Mesothelial cell of epicardium (in vitro differentiated cells): ENCODE data around the gene FLNB. TPM values are rescaled to one million over a fixed set of nuclear protein-coding genes. Genes with fewer than 3 reads are reported as not detected.

Source experiments
- DNase-seq, 2 experiments: peaks; one replicate each; pipeline ENCODE4 v3.0.0; 2021; ENCODE audit warnings: low spot score in 2 of 2; ENCODE audit not compliant: unreplicated experiment in 2 of 2
- H3K27ac Mint-ChIP-seq: 2 replicates; pipeline ENCODE4 v1.8.0; 2021; ENCODE audit warnings: mixed read lengths
- H3K27me3 Mint-ChIP-seq: 2 replicates; pipeline ENCODE4 v1.8.0; 2021; ENCODE audit warnings: low read depth, mixed read lengths
- H3K36me3 Mint-ChIP-seq: 2 replicates; pipeline ENCODE4 v1.8.0; 2021; ENCODE audit warnings: mixed read lengths
- H3K4me1 Mint-ChIP-seq: 2 replicates; pipeline ENCODE4 v1.8.0; 2021; ENCODE audit warnings: mixed read lengths
- H3K4me3 Mint-ChIP-seq: 2 replicates; pipeline ENCODE4 v1.8.0; 2021; ENCODE audit warnings: mild to moderate bottlenecking, moderate library complexity, mixed read lengths
- H3K9me3 Mint-ChIP-seq: 2 replicates; pipeline ENCODE4 v1.8.0; 2021; ENCODE audit warnings: mixed read lengths
- CTCF ChIP-seq: fragments of 200-600 bp; sonication (generic); IDR thresholded peaks from one replicate; pipeline ENCODE4 v1.5.0; 2021; ENCODE audit warnings: antibody characterized with exemption; ENCODE audit not compliant: unreplicated experiment
- total RNA-seq: library from RNA; stranded (reverse); gene quantifications from 3 replicates; pipeline ENCODE4 v1.2.1, GENCODE V29; 2021

The FLNB gene
- total RNA-seq, 1 donor from 2014 or later, result 190 TPM

GRCh38 chr3:58084788-58085543, 76.7 kb downstream of the FLNB start:
- DNase-seq, result no peak
- Mint-ChIP-seq H3K4me1 (peaks cover 8% of the 10 kb centered on the region), H3K36me3 (peaks cover 32% of the 10 kb centered on the region), H3K4me3 (no peak overlapping the region), H3K27ac (no peak overlapping the region), H3K27me3 (no peaks in the 10 kb centered on the region), H3K9me3 (no peaks in the 10 kb centered on the region)
- TF ChIP-seq CTCF, result no peak

GRCh38 chr3:58085616-58086015, 77.4 kb downstream of the FLNB start:
- DNase-seq, result no peak
- peaks cover 33% of the 10 kb centered on the region for H3K36me3 Mint-ChIP-seq
- no peaks in the 10 kb centered on the region for H3K9me3 Mint-ChIP-seq
- no peaks in the 10 kb centered on the region for H3K27me3 Mint-ChIP-seq
- H3K27ac Mint-ChIP-seq, result no peak overlapping the region
- H3K4me1 Mint-ChIP-seq, result peaks cover 8% of the 10 kb centered on the region
- H3K4me3 Mint-ChIP-seq, result no peak overlapping the region
- TF ChIP-seq CTCF, result no peak

GRCh38 chr3:58088501-58088900, 80.3 kb downstream of the FLNB start:
- no peak for DNase-seq
- Mint-ChIP-seq H3K27ac (no peak overlapping the region), H3K4me3 (no peak overlapping the region), H3K4me1 (no peaks in the 10 kb centered on the region), H3K27me3 (no peaks in the 10 kb centered on the region), H3K36me3 (peaks cover 26% of the 10 kb centered on the region), H3K9me3 (peaks cover under 1% of the 10 kb centered on the region)
- no peak for TF ChIP-seq CTCF

- no peak overlapping the region for H3K4me3 Mint-ChIP-seq
- DNase-seq, result no peak
- no peak overlapping the region for H3K27ac Mint-ChIP-seq
- H3K4me1 Mint-ChIP-seq, result no peaks in the 10 kb centered on the region
- peaks cover 22% of the 10 kb centered on the region for H3K36me3 Mint-ChIP-seq
- H3K27me3 Mint-ChIP-seq, result no peaks in the 10 kb centered on the region
- H3K9me3 Mint-ChIP-seq, result peaks cover 4% of the 10 kb centered on the region
- TF ChIP-seq CTCF, result no peak
These were observed 82.1 kb downstream of the FLNB start for GRCh38 chr3:58090351-58090750.

GRCh38 chr3:58092521-58092920, 84.3 kb downstream of the FLNB start:
- TF ChIP-seq CTCF, result no peak
- Mint-ChIP-seq H3K36me3 (peaks cover 27% of the 10 kb centered on the region), H3K27me3 (no peaks in the 10 kb centered on the region), H3K4me1 (no peaks in the 10 kb centered on the region), H3K4me3 (no peak overlapping the region), H3K27ac (no peak overlapping the region), H3K9me3 (peaks cover 4% of the 10 kb centered on the region)
- DNase-seq, result no peak
